Activated CD4-positive, alpha-beta T cell treated with anti-CD3 and anti-CD28 coated beads, Interleukin-2, Interleukin-6, amounts not matched to agents 100 ng/mL and 50 ng/mL, durations not matched to agents 16 hours and 8 hours (primary cell): ENCODE measurements around the gene FKBP11.
A peak's percentile ranks its signal among the peaks of the same experiment; 100 is the strongest.
"Not testable (repeated sequence)": the region's sequence is repeated elsewhere in the genome, so short reads cannot be mapped to it uniquely, and the experiment has no call there.

Source experiments
- DNase-seq: peaks from one replicate; pipeline ENCODE4 v3.0.0-alpha.2; 2020

The FKBP11 gene

GRCh38 chr12:48954841-48955501, 29.7 kb upstream of the FKBP11 start:
- no peak for DNase-seq

GRCh38 chr12:48954061-48954460, 28.8 kb upstream of the FKBP11 start:
- DNase-seq: no peak

GRCh38 chr12:48952691-48953090, 27.4 kb upstream of the FKBP11 start:
- no peak for DNase-seq

GRCh38 chr12:48947727-48948126, 22.4 kb upstream of the FKBP11 start:
- DNase-seq: no peak

DNA sequence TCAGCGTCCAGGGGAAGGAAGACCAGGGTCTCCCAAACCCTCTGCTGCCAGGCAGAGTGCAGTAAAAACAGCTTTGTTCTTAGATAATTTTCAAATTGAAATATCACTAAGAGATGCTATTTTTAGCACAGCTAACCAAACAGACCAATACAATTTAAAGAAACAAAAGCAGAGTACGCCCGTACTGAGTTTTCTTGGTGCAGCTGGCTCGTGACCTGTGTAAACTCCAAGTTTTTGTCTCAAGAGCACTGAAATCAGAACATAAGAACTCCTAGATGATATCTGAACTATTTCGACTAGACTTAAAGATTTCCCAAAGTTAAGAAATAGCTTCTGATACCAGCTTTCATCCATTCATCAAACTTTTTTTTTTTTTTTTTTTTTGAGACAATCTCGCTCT, 21.7 kb upstream of the FKBP11 start:
- no peak for DNase-seq

DNA sequence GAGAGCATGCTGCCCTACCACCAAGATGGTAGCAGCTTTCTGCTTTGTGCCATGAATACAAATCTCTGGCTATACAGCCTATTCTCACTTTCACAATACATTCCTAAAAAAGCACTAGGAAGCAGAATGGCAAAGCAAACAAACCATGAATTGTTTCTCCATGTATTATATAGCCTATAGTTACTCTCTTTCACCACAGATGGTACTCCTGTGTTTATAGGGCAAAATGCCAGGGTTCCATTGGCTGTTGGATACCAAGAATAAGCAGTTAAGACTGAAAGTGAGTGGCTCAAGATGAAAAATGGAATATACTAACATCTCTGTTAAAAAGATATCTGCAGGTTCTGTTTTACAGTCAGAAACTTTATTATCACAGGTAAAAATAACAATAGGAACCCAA, 20.9 kb upstream of the FKBP11 start:
- DNase-seq: no peak

- DNase-seq: no peak
Observed at GRCh38 chr12:48943221-48943620, 17.9 kb upstream of the FKBP11 start.

DNA sequence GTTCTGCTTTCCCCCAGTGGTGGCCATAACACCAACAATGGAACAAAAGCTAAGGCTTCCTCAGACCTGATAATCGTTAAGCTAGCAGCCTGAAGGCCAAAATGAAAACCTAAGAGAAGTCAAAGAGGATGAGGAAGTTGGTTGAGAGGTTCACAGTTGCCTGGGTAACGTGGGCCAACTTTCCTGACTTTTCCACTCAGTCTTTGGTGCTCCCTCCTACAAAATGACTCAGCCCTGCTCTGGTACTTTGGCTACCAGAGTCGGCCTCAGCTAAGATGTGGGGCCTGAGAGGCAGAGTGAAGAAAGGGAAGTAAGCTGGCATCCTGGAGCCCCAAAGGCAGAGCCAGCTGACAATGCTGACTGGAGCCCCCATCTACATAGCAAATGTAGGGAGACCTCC, 14.9 kb upstream of the FKBP11 start:
- no peak for DNase-seq

DNA sequence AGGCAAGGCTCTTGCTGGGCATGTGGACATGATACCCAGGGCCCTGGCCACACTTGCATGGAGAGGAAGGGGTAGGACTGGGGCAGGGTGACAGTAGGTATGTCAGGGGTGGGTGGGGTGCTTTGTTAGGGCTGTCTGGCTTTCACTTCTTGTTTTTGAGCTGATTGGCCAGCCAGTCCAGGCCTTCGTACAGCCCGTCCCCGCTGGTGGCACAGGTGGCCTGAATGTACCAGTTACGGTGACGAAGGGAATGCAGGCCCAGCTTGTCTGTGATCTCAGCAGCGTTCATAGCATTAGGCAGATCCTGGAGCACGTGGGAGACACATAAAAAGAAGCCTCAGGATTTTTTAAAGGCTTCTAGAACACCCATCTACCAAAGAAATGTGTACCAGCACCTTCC, 13.5 kb upstream of the FKBP11 start:
- DNase-seq: no peak

- no peak for DNase-seq
Observed at GRCh38 chr12:48937170-48937569, 11.9 kb upstream of the FKBP11 start.

- DNase-seq: peak; percentile 84
Observed at GRCh38 chr12:48936379-48936979, 11.2 kb upstream of the FKBP11 start.

GRCh38 chr12:48934312-48934706, 9.0 kb upstream of the FKBP11 start:
- no peak for DNase-seq

DNA sequence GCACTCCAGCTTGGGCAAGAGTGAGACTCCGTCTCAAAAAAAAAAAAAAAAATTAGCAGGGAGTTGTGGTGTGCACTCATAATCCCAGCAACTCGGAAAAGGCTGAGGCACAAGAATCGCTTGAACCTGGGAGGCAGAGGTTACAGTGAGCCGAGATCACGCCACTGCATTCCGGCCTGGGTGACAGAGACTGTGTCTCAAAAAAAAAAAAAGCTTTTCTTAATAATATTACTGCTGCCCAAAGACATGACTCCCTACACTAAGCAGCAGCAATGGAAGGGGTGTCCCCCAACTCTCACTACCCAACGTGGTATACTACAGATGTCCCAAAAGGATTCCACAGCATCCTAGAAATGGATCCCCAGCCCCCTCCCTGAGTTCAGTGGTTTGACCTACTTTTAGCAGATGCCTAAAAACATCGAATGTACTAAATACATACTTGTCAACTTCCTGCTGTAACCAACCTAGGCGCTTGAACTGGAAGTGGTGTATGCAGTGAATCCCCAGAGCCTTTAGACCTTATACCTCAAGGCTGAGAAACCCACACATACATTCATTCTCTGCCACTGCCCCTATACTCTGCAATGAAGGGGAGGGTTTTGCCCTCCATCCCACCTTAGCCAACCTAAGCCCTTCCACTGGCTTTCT, 8.5 kb upstream of the FKBP11 start:
- DNase-seq: peak; percentile 30

GRCh38 chr12:48932878-48933277, 7.6 kb upstream of the FKBP11 start:
- no peak for DNase-seq

DNA sequence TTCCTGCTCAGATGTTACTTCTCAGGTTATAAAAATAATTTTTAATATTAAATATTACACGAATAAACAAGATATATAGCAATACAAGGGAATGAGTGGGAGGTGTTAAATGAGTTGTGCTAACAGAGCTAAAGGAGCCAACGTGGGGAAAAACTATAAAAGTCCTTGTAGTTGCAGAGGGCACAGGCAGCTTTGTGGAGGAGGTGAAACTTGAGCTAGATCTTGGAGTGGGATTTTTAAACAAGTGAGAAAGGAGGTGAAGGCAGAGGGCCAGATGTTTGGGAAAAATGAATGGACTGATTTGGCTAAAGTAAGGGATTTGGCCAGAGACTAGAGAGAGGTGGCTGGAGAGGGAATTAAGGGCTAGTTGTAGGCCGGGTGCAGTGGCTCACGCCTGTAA, 5.2 kb upstream of the FKBP11 start:
- no peak for DNase-seq

DNA sequence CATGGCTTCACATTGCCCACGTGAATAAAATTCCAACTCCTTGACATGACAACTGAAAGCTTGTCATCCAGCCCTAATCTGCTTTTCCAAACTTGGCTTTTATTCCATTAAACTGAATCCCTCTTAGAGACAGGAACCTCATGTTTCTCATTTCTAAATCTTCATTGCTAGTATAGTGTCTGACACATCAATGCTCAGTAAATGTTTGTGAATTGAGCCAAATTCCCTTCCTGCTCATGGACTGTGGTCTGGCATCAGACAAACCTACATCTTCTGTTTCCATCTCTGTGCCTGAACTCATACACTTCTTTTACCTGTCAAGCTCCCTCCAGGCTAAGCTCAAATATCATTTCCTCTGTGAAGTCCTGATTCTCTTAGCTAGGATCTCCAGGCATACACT, 4.3 kb upstream of the FKBP11 start:
- DNase-seq: no peak

DNA sequence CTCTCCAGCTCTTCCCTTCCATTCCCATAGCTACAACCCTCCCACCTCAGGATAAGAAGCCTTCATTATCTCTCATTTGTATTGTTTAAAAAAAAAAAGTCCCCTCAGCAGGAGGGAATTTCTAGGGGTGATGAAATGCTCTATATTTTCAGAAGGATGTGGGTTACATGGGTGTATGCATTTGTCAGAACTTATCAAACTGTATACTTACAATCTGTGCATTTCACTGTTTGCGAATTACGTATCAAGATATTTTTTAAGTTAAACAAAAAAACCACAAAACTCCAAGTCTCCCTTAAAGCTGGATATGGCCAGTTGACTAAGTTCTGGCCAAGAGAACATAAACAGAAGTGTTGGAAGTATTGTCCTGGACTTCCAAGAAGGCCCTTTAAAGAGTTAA, 2.0 kb upstream of the FKBP11 start:
- no peak for DNase-seq

- peak; percentile 75 for DNase-seq
Observed at GRCh38 chr12:48924617-48925303, 532 bp downstream of the FKBP11 start.

DNA sequence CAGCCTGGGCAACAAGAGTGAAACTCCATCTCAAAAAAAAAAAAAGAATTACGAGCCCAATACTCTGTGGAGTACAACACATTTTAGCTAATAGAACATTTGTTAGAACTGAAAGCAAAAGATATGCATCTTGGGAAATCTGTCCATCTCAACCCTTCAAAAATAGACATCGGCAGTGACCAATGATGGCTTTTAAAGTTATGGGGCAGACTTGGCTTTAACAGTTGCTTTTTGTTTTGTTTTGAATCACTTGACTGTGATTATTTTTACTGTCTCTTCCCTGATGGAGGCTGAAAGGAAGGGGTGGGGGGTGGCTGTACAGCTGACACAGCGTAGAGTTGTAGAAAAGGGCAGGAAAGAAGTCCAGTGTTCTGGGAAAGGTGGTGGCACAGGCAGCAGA, 2.2 kb downstream of the FKBP11 start:
- no peak for DNase-seq

GRCh38 chr12:48917857-48918537, 7.3 kb downstream of the FKBP11 start:
- no peak for DNase-seq

- no peak for DNase-seq
Observed at GRCh38 chr12:48910196-48910595, 15.1 kb downstream of the FKBP11 start.

- not testable (repeated sequence) for DNase-seq
Observed at GRCh38 chr12:48909698-48910097, 15.6 kb downstream of the FKBP11 start.

DNA sequence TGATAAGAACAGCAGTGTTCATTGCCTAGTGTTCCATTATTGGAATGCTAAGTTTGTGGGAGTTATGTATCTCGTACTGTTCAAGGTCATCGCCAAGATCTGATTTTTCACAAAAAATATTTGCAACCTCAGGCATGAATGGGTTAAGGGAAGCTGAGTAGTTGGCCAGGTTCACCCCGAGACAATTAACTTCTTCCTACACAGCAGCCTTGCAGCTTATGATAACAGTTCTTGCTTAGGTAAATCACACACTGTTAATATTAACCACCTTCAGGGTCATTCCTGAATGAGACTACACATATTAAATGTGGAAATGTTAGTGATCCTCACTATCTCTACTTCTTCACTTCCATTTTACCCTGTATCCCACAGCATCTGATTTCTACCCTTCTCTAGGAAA, 18.0 kb downstream of the FKBP11 start:
- DNase-seq: no peak
